Stimulated activated CD8-positive, alpha-beta memory T cell treated with anti-CD3 and anti-CD28 coated beads, Interleukin-15, amount 100 ng/mL, for 24 hours (primary cell): ENCODE results near the gene CIT.
"Not testable (repeated sequence)": the region's sequence is repeated elsewhere in the genome, so short reads cannot be mapped to it uniquely, and the experiment has no call there.

Experiments
- DNase-seq: peaks from one replicate; pipeline ENCODE4 v3.0.0-alpha.2; 2020; ENCODE audit warnings: low read depth

Gene CIT

GRCh38 chr12:119674560-119674959 is 202.6 kb downstream of the CIT start:
- no peak for DNase-seq

- no peak for DNase-seq
Observed at GRCh38 chr12:119673634-119674033, 203.5 kb downstream of the CIT start.

GRCh38 chr12:119672194-119672593 is 204.9 kb downstream of the CIT start:
- no peak for DNase-seq

- no peak for DNase-seq
Observed at GRCh38 chr12:119671070-119671469, 206.1 kb downstream of the CIT start.

- DNase-seq: no peak
Observed at GRCh38 chr12:119669744-119670472, 207.2 kb downstream of the CIT start.

GRCh38 chr12:119668324-119668841 is 208.7 kb downstream of the CIT start:
- no peak for DNase-seq

GRCh38 chr12:119667577-119668323 is 209.4 kb downstream of the CIT start, which contains the start of gene PRKAB1:
PRKAB1 (plus strand) TSS chr12:119668133; CDS start chr12:119668245, 112 bp downstream.
- DNase-seq: peak; percentile 87

- no peak for DNase-seq
Observed at GRCh38 chr12:119666900-119667576, 210.1 kb downstream of the CIT start.

- no peak for DNase-seq
Observed at GRCh38 chr12:119666226-119666795, 210.8 kb downstream of the CIT start.

GRCh38 chr12:119665164-119665929 is 211.8 kb downstream of the CIT start:
- no peak for DNase-seq

GRCh38 chr12:119664642-119665041 is 212.5 kb downstream of the CIT start:
- no peak for DNase-seq

- no peak for DNase-seq
Observed at GRCh38 chr12:119661882-119662281, 215.2 kb downstream of the CIT start.

GRCh38 chr12:119660076-119660475 is 217.0 kb downstream of the CIT start:
- DNase-seq: no peak

- DNase-seq: no peak
Observed at GRCh38 chr12:119659289-119659897, 217.7 kb downstream of the CIT start.

GRCh38 chr12:119658166-119658565 is 219.0 kb downstream of the CIT start:
- DNase-seq: not testable (repeated sequence)

- not testable (repeated sequence) for DNase-seq
Observed at GRCh38 chr12:119657001-119657400, 220.1 kb downstream of the CIT start.

- DNase-seq: no peak
Observed at GRCh38 chr12:119652665-119653064, 224.5 kb downstream of the CIT start.

- no peak for DNase-seq
Observed at GRCh38 chr12:119649202-119649808, 227.8 kb downstream of the CIT start.

- DNase-seq: no peak
Observed at GRCh38 chr12:119645535-119646059, 231.5 kb downstream of the CIT start.

GRCh38 chr12:119644930-119645329 is 232.2 kb downstream of the CIT start:
- DNase-seq: no peak
